ENCODE data around the gene PPARG. TPM values are rescaled to one million over a fixed set of nuclear protein-coding genes. Genes with fewer than 3 reads are reported as not detected.
"Not testable (repeated sequence)": the region's sequence is repeated elsewhere in the genome, so short reads cannot be mapped to it uniquely, and the experiment has no call there.

Gene PPARG
- total RNA-seq, 1 donor from 2014 or later = 349 TPM

- not testable (repeated sequence) for DNase-seq (ENCODE audit: low spot score)
Measured at GRCh38 chr3:12479198-12479597, 190.3 kb downstream of the PPARG start.

GRCh38 chr3:12479919-12480427, 191.1 kb downstream of the PPARG start:
- DNase-seq (ENCODE audit: low spot score) = no peak

DNA sequence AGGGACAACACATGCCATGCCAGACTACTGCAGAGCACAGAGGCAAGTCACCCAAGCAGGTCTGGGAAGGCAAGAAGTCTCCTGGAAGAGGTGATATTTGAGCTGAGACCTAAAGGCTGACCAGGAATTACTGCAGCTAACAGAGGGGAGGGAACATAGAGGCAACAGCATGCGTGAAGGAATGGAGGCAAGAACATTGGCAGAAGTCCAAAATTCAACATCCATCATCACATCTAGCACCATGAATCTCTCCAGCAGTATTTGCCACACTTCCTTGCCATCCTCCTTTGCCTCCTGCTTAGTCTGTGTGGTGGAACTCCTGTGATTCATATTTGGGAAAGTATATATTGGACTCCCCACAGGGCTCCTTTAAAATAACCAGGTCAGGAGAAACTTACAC, 194.5 kb downstream of the PPARG start:
- no peak for DNase-seq (ENCODE audit: low spot score)

GRCh38 chr3:12483872-12484197, 195.0 kb downstream of the PPARG start:
- DNase-seq (ENCODE audit: low spot score) = no peak

Other genes starting within 250 kb of the PPARG start
- 280 TPM for gene TIMP4, start 130.2 kb upstream of the PPARG start, total RNA-seq
- gene TSEN2, start 195.4 kb downstream of the PPARG start, total RNA-seq = 24.9 TPM

Data from mesenteric fat pad (tissue), 1 donor.